ENCODE results near the gene ETFB.

Gene ETFB

GRCh38 chr19:51327066-51328001 is 38.9 kb downstream of the ETFB start:
- DNase-seq (ENCODE audit: low read depth in 2 of 2) = peak in 1 of 2 donors; percentile 25

GRCh38 chr19:51326216-51327065 is 39.7 kb downstream of the ETFB start:
- DNase-seq (ENCODE audit: low read depth in 2 of 2) = no peak

GRCh38 chr19:51325161-51325976 is 40.8 kb downstream of the ETFB start:
- no peak for DNase-seq (ENCODE audit: low read depth in 2 of 2)

- no peak for DNase-seq (ENCODE audit: low read depth in 2 of 2)
Measured at GRCh38 chr19:51324167-51324481, 42.1 kb downstream of the ETFB start.

- DNase-seq (ENCODE audit: low read depth in 2 of 2) = no peak
Measured at GRCh38 chr19:51323481-51324166, 42.6 kb downstream of the ETFB start.

- no peak for DNase-seq (ENCODE audit: low read depth in 2 of 2)
Measured at GRCh38 chr19:51321799-51322198, 44.4 kb downstream of the ETFB start.

- DNase-seq (ENCODE audit: low read depth in 2 of 2) = no peak
Measured at GRCh38 chr19:51320280-51320657, 45.9 kb downstream of the ETFB start.

- no peak for DNase-seq (ENCODE audit: low read depth in 2 of 2)
Measured at GRCh38 chr19:51319649-51320279, 46.4 kb downstream of the ETFB start.

GRCh38 chr19:51318687-51319648 is 47.2 kb downstream of the ETFB start:
- DNase-seq (ENCODE audit: low read depth in 2 of 2) = no peak

- DNase-seq (ENCODE audit: low read depth in 2 of 2) = no peak
Measured at GRCh38 chr19:51317968-51318367, 48.2 kb downstream of the ETFB start.

- no peak for DNase-seq (ENCODE audit: low read depth in 2 of 2)
Measured at GRCh38 chr19:51317376-51317775, 48.8 kb downstream of the ETFB start.

- no peak for DNase-seq (ENCODE audit: low read depth in 2 of 2)
Measured at GRCh38 chr19:51316688-51317087, 49.5 kb downstream of the ETFB start.

GRCh38 chr19:51311351-51312257 is 54.6 kb downstream of the ETFB start, which contains the start of gene IGLON5:
Gene IGLON5, plus strand, starts transcription at chr19:51311644. Its CDS starts 204 bp downstream, at chr19:51311848.
- DNase-seq (ENCODE audit: low read depth in 2 of 2) = no peak

GRCh38 chr19:51305479-51305878 is 60.7 kb downstream of the ETFB start:
- no peak for DNase-seq (ENCODE audit: low read depth in 2 of 2)

- DNase-seq (ENCODE audit: low read depth in 2 of 2) = no peak
Measured at GRCh38 chr19:51301266-51301665, 64.9 kb downstream of the ETFB start.

- DNase-seq (ENCODE audit: low read depth in 2 of 2) = no peak
Measured at GRCh38 chr19:51297406-51297805, 68.8 kb downstream of the ETFB start.

- DNase-seq (ENCODE audit: low read depth in 2 of 2) = no peak
Measured at GRCh38 chr19:51296336-51297093, 69.7 kb downstream of the ETFB start.
